ENCODE measurements around the gene OR13G1. TPM values are rescaled to one million over a fixed set of nuclear protein-coding genes. Genes with fewer than 3 reads are reported as not detected.
"Not testable (repeated sequence)": the region's sequence is repeated elsewhere in the genome, so short reads cannot be mapped to it uniquely, and the experiment has no call there.

Gene OR13G1
- total RNA-seq (not detected), polyA plus RNA-seq (not detected)
- long read RNA-seq, donor 1, result 0 reads
- long read RNA-seq, donor 2, result 0 reads
- long read RNA-seq, donor 3, result 0 reads
- long read RNA-seq, donor 4, result 0 reads
- long read RNA-seq, donor 5, result 0 reads
- long read RNA-seq, donor 6, result 0 reads
- long read RNA-seq, donor 7, result 0 reads
- long read RNA-seq, donor 8, result 0 reads
- long read RNA-seq, donor 9, result 0 reads
- long read RNA-seq, donor 10, result 0 reads

DNA sequence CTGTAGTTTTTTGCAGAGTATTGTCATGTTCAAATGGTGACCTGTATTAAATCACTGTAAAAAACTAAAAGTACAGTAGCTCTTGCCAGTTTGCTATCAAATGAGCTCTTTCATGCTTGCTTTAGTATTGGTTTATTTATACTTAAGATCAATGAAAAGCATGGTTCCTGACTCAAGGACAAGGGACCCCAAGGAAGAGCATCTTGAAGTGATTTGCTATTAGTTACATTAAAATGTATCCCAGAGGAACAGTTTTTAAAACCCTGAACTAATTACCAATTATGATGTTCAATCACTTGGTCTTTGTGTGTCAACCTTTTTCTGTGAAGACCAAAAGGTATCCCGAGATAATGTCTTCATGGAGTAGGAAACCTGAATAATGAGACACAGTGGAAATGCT, at the start of gene OR13G1:
OR13G1 (minus strand) TSS at position 101 of the 400 bp plus-strand sequence. CDS start 6,698 bp downstream, outside the sequence.
- TF ChIP-seq CTCF (IDR thresholded peaks at IDR 0.05), result no peak
- no peak for TF ChIP-seq POLR2A (IDR thresholded peaks at IDR 0.05)
- 64 to 84% (median 69%) methylated on average over 1 of the region's 1 CpG for WGBS, 4 donors
- Histone ChIP-seq H3K27me3 (no peaks in the 10 kb centered on the region), H3K27ac (no peak within 1 kb of the TSS), H3K4me1 (replicated peaks in 1 of 2) (no peaks in the 10 kb centered on the region), H3K36me3 (replicated peaks in 1 of 2) (no peaks in the 10 kb centered on the region), H3K4me3 (no peak within 1 kb of the TSS), H3K9me3 (replicated peaks in 1 of 3) (no peaks in the 10 kb centered on the region)
- intact Hi-C loops (cut with DNase I), result no loop called here
- no peak for DNase-seq

DNA sequence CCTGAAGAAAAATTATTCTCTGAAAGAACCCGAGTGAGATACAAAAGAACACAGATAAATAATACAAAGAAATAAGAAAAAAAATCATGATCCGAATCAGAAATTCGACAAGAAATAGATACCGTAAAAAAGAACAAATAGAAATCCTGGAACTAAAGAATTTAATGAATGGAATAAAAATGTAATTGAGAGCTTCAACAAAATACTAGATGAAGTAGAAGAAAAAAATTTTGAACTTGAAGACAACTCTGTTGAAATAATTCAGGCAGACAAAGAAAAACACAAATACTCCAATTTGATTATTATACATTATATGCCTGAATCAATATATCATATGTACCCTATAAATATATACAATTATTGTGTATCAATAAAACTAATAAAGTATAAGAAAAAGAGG, 41.7 kb upstream of the OR13G1 start:
- Histone ChIP-seq H3K4me1 (replicated peaks in 1 of 2) (no peaks in the 10 kb centered on the region), H3K36me3 (replicated peaks in 1 of 2) (no peaks in the 10 kb centered on the region), H3K4me3 (no peak overlapping the region), H3K9me3 (replicated peaks in 1 of 3) (peaks cover 0 to 5% (median 0%) of the 10 kb centered on the region in 3 donors), H3K27ac (no peak overlapping the region), H3K27me3 (no peaks in the 10 kb centered on the region)
- no peak for DNase-seq
- TF ChIP-seq POLR2A (IDR thresholded peaks at IDR 0.05) (no peak), CTCF (IDR thresholded peaks at IDR 0.05) (no peak)
- intact Hi-C loops (cut with DNase I), result no loop called here
- WGBS, 4 donors, result 86 to 94% (median 88%) methylated on average over 4 of the region's 4 CpGs

DNA sequence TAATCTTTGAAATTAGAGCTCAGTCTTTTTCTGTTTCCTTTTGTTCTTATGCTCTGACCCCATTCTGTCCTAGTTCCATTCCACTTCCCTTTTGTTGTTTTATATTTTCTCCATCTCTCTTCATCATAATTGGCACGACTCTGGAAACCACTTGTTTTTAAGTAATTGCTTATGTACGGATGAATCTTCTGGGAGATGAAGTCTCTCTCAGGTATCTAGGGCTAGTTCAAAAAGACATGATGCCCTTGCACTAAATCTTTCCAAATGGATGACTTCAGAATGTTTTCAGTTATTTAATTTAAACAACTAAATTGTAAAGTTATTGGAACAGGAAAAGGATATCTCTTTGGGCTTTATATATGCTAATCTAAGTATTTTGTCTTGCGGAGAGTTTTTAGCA, 37.0 kb upstream of the OR13G1 start, which contains the start of gene OR6F1:
OR6F1 (minus strand) TSS at position 101 of the 400 bp plus-strand sequence. CDS start 3,891 bp downstream, outside the sequence.
- H3K36me3 ChIP-seq (replicated peaks in 1 of 2), result no peaks in the 10 kb centered on the region
- intact Hi-C loops (cut with DNase I), result no loop called here
- no peaks in the 10 kb centered on the region for H3K27me3 ChIP-seq
- H3K4me1 ChIP-seq (replicated peaks in 1 of 2), result no peaks in the 10 kb centered on the region
- TF ChIP-seq POLR2A (IDR thresholded peaks at IDR 0.05), result no peak
- TF ChIP-seq CTCF (IDR thresholded peaks at IDR 0.05), result no peak
- WGBS, 4 donors, result 73 to 81% (median 77%) methylated on average over 3 of the region's 3 CpGs
- no peak within 1 kb of the TSS for H3K4me3 ChIP-seq
- H3K27ac ChIP-seq, result no peak within 1 kb of the TSS
- H3K9me3 ChIP-seq (replicated peaks in 1 of 3), result peaks cover 0 to under 1% (median 0%) of the 10 kb centered on the region in 3 donors
- DNase-seq, result no peak

DNA sequence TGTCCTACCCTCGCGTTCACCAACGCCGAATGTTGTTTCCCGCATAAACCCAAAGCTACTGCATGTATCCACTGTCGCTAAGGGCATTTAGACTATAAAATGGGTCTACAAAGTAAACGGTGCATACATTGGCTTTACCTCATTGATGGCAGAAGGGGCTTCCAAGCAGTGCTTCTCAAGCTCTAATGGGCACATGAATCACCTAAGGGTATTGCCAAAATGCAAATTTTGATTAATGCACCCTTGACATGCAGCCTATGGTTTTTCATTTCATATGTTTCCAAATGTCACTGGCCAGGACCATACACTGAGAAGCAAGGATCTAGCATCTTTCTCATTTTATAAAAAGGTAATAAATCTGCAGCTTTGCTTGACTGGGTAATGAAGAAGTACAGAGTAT, 34.2 kb upstream of the OR13G1 start:
- no peak for DNase-seq
- WGBS, 4 donors, result 77 to 95% (median 89%) methylated on average over 7 of the region's 7 CpGs
- TF ChIP-seq CTCF (IDR thresholded peaks at IDR 0.05) (no peak), POLR2A (IDR thresholded peaks at IDR 0.05) (no peak)
- H3K27ac ChIP-seq, result no peak overlapping the region
- intact Hi-C loops (cut with DNase I), result no loop called here
- H3K4me1 ChIP-seq (replicated peaks in 1 of 2), result no peaks in the 10 kb centered on the region
- no peaks in the 10 kb centered on the region for H3K27me3 ChIP-seq
- H3K9me3 ChIP-seq (replicated peaks in 1 of 3), result no peaks in the 10 kb centered on the region
- no peak overlapping the region for H3K4me3 ChIP-seq
- H3K36me3 ChIP-seq (replicated peaks in 1 of 2), result no peaks in the 10 kb centered on the region

DNA sequence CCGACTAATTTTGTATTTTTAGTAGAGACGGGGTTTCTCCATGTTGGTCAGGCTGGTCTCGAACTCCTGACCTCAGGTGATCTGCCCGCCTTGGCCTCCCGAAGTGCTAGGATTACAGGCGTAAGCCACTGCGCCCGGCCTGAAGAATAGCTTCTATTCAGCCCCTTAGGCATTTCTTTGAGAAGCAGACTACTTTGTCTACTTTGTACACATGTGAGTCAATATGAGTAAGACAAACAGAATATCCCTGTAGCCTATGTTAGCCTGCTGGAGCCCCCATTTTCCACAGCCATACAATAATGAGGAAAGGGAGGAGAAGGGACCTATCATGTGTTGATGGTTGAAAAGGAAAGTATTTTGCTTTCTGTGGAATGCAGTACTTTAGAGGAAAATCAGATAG, 31.1 kb upstream of the OR13G1 start:
- H3K9me3 ChIP-seq (replicated peaks in 1 of 3); H3K4me3 ChIP-seq; H3K4me1 ChIP-seq (replicated peaks in 1 of 2); intact Hi-C loops (cut with DNase I); H3K27ac ChIP-seq; DNase-seq; H3K36me3 ChIP-seq (replicated peaks in 1 of 2); H3K27me3 ChIP-seq: not testable (repeated sequence)
- 82 to 97% (median 87%) methylated on average over 8 of the region's 8 CpGs for whole genome bisulfite sequencing, 4 donors
